Measurements from ENCODE around the gene CCDC178.
"Not testable (repeated sequence)": the region's sequence is repeated elsewhere in the genome, so short reads cannot be mapped to it uniquely, and the experiment has no call there.

CCDC178 gene

DNA sequence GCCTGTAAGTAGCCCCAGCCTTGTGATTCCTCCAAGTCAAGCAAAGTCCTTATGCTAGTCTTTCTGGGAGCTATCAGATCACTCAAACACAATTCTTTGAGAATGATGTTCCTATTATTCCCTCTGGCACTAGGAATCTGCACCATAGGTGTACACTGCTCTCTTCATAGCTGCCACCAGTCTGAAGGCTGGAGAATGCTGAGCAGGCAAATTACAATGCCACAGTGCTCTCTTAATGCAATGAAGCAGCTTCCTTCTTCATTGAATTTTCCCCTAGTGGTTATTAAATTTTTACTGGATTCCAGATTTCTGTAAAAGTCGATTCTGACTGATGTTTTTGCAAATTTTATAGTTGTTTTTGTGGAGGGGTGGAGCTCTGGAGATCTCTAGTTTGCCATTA is 84.8 kb downstream of the CCDC178 start:
- no peak for DNase-seq (ENCODE audit: extremely low read depth in 1 of 2, low read depth in 1 of 2)

DNA sequence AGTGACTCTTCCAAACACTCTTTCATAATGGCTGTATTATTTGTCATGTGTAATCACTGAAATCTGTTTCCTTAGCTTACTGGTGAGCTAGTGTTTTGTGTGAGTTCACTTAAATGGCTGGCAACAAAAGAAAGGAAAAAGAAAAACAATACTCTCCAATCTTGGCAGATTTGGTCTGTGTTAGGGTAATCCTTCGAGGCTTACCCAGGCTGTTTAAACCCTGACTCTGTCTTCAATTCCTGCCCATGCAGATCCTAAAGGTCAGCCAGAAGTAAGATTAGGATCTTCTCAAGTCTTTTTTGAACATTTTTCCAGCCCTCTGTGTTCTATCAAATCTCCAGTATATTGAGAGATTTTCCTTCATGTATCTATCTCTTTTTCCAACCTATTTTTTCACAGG is 85.3 kb downstream of the CCDC178 start:
- DNase-seq (ENCODE audit: extremely low read depth in 1 of 2, low read depth in 1 of 2): no peak

DNA sequence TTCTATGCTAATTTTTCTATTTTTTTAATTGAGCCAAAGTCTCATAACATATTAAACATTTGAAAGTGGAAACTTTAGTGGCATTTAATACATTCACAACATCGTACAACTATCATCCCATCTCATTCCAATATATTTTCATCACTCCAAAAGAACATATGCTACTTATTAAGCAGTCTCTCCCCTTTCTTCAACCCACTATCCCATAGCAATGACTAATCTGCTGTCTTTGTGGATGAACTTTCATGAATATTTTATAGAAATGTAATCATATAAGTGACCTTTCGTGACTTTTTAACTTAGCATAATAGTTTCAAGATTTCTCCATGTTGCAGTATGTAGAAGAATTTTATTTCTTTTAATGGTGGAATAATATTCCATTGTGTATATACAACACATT is 90.3 kb downstream of the CCDC178 start:
- DNase-seq (ENCODE audit: extremely low read depth in 1 of 2, low read depth in 1 of 2): no peak

DNA sequence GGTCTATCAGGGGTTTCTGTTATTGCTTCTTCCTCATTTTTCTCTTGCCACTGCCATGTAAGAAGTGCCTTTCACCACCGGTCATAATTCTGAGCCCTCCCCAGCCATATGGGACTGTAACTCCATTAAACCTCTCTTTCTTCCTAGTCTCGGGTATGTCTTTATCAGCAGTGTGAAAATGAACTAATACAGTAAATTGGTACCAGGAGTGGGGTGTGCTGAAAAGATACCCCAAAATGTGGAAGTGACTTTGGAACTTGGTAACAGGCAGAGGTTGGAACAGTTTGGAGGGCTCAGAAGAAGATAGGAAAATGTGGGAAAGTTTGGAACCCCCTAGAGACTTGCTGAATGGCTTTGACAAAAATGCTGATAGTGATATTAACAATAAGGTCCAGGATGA is 100.8 kb downstream of the CCDC178 start:
- DNase-seq (ENCODE audit: extremely low read depth in 1 of 2, low read depth in 1 of 2): not testable (repeated sequence)

DNA sequence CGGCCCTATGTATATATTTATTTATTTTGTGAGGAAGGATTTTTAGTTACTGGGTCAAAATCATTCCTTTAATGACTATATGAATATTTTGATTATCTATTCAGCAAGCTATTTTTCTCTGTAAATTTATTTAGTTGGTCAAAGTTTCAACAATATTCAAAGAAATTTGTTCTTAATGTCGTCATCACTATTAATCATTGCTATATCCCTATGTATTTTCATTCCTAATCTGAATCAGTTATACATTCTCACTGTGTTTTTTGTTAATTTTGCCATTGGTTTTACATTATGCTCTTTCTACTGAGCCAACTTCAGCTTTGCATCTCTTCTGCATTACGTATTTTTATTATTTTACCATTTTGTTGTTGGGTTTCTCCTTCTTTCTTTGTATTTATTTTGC is 105.7 kb downstream of the CCDC178 start:
- no peak for DNase-seq (ENCODE audit: extremely low read depth in 1 of 2, low read depth in 1 of 2)

DNA sequence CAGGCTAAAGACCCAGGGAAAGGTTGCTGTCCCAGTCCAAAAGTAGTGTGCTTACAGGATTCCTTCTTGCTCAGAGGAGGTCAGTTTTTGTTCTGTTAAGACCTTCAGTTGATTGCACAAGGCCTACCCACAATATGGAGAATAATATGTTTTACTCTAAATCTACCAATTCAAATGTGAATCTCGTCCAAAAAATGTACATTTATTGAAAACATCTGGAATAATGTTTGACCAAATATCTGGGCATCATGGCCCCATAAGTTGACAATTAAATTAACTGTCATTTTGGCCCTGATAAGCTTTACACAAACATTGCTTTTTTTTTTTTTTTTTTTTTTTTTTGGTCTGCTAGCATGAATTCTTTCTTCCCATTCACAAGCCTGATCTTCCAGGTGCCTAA is 109.8 kb downstream of the CCDC178 start:
- DNase-seq (ENCODE audit: extremely low read depth in 1 of 2, low read depth in 1 of 2): no peak

DNA sequence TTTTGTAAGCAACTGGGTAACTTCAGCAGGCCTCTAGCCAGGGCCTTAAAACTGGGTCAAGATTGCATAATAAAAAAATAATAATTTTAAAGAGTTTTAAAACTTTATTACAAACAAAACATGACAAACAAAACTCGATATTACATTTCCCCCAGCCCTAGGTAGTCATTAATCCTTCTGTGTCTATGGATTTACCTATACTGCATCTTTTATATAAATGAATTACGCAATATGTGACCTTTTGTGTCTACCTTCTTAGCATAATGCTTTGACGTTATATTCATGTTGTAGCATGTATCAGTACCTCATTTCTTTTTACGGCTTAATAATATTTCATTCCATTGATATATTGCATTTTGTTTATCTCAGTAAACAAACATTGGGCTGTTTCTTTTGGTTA is 113.5 kb downstream of the CCDC178 start:
- DNase-seq (ENCODE audit: extremely low read depth in 1 of 2, low read depth in 1 of 2): no peak

DNA sequence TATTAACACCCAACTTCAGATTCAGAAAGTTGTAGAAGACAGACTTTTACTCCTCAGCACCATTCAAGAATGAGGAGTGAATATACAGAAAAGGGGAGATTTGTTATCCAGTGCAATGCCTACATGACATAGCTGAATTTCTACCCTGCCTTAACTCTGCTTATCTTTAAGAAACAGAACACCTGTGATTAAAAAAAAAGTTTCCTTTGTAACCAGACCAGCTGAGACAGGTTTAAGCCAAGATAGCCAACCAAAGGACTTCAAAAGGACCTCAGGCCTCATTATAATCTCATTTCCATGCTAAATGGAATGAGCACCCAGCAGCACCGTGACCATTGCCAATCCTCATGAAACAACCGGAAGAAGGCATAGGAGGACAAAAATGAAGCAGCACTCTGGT is 122.9 kb downstream of the CCDC178 start:
- no peak for DNase-seq (ENCODE audit: extremely low read depth in 1 of 2, low read depth in 1 of 2)

DNA sequence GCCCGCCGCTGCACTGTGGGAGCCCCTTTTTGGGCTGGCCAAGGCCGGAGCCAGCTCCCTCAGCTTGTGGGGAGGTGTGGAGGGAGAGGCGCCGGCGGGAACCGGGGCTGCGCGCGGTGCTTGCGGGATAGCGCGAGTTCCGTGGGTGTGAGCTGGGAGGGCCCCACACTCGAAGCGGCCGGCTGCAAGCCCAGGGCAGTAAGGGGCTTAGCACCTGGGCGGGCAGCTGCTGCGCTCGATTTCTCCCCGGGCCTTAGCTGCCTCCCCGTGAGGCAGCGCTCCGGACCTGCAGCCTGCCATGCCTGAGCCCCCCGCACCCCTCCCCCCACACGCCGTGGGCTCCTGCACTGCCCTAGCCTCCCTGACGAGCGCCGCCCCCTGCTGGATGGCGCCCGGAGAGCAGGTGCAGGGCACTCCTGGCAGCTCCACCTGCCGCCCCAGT is 124.4 kb downstream of the CCDC178 start:
- DNase-seq (ENCODE audit: extremely low read depth in 1 of 2, low read depth in 1 of 2): no peak

DNA sequence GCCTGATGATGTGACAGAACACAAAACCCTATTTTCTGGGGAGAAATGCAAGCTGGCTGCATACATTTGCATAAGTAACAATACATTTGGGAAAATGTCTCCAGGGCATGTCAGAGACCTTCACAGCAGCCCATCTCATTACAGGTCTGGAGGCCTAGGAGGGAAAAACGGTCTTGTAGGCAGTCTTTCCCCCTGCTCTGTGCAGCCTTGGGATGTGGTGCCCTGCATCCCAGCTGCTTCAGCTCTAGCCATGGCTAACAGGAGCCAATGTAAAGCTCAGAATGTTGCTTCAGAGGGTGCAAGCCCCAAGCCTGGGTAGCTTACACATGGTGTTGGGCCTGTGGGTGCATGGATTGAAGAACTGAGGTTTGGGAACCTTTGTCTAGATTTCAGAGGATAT is 133.0 kb downstream of the CCDC178 start:
- no peak for DNase-seq (ENCODE audit: extremely low read depth in 1 of 2, low read depth in 1 of 2)

DNA sequence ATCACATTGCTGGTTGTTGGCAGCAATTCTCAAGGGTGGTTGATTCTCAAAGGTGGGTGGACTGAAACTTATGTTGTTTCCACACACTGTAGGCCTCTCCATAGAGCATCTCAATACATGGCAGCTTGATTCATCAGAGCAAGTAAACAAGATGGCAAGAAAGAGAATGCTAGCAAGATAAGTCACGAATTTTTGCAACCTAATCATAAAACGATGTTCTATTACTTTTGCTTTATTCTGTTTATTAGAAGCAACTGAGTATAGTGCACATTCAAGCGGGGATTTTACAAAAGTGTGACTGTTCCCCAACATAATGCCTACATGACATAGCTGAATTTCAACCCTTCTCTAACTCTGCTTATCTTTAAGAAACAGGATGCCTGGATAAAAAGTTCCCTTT is 136.2 kb downstream of the CCDC178 start:
- DNase-seq (ENCODE audit: extremely low read depth in 1 of 2, low read depth in 1 of 2): no peak

DNA sequence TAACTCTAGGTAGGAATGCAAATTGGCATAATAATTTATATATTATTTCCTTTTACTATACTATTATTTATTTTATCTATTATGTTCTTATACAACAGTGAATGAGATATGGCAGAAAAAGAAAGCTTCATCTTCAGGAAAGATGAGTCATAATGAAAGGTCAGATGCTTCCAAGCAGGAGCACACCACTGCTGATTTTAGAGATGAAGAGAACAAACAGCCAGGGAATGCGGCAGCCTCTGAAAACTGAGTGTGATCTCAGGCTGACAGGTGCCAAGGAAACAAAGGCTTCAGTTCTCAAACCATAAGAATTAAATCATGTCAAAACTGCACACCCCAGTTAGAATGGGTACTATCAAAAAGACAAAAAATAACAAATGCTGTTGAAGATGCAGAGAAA is 149.0 kb downstream of the CCDC178 start:
- DNase-seq (ENCODE audit: extremely low read depth in 1 of 2, low read depth in 1 of 2): no peak

DNA sequence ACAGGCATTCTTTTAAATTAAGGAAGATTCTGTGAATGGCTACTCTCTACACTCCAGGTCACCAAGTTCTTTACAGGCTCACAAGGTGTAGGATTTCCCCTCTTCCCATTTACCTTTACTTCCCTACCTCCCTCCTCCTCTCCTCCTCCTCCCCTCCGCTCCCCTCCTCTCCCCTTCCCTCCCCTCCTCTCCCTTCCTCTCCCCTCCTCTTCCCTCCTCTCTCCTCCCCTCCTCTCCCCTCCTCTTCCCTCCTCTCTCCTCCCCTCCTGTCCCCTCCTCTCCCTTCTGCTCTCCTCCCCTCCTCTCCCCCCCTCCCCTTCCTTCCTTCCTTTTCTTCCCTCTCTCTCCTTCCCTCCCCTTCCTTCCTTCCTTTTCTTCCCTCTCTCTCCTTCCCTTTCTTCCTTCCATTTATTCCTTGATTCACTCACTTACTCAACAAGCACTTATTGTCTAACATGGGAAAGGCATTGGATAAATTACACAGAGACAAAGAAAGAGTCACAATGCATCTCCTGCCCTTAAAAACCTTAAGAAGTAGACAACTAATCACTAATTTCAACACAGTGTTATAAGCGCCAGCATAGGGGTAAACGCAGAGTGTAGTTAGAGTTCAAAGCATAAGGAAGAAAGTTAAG is 152.3 kb downstream of the CCDC178 start:
- no peak for DNase-seq (ENCODE audit: extremely low read depth in 1 of 2, low read depth in 1 of 2)

DNA sequence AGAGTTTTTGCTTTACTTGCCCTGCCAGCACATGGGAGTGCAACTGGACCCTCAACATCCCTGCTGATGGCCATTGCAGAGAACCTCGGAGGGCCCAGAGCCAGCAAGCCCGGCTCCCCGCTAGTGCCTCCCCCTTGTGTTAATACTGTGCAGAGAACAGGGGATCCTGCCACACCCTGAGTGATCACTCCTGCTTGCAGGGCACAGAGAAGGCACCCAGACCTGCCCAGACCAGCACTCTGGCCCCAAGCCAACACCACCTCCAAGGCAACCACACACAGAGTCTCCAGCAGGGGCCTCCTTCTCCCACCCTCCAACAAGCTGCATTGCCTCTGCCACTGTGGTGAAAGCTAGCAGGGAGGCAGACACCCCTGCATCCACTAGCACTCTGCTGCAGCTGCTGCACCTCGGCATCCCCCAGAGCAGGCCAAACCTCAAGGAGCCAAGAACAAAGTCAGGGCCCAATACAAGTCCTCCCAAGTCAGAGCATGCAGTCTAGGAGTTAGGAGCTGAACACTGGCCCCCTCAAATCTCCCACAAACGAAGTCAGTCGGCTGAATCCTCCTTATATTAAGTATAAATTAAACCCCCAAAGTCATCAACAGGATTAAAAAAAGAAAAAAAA is 157.7 kb downstream of the CCDC178 start:
- no peak for DNase-seq (ENCODE audit: extremely low read depth in 1 of 2, low read depth in 1 of 2)

DNA sequence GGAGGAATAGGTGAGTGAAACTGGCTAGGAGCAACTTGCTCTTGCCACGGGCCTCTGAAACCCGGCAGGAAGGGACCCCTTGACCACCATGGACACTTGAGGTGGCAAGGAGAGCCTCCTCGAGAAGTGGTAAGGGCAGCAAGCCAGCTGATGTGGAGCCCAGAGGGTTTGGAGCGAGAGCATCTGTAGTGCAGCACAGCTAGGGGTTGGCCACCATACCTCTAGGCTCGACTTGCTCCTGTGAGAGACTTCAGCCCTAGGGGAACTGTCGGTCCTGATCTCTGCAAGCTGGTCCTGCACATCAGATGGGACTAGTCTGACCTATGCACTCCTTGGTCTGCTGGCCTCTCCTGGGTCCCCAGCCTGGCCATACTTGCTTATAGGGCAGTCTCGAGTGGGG is 158.4 kb downstream of the CCDC178 start:
- no peak for DNase-seq (ENCODE audit: extremely low read depth in 1 of 2, low read depth in 1 of 2)

DNA sequence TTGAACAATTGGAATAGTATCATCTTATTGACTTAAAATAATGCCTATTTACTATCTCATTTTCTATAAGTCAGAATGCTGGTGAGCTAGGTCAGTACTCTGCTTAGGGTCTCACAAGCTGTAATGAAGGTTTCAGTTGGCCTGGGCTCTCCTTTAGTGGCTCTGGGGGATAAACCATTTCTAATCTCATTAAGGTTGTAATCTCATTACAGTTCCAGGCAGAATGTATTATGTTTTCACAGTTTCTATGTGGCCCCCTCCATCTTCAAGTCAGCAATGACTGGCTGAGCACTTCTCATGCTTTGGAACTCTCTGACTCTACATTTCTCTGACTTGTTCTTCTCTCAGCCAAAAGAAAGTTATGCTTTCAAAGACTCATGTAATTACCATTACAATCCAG is 163.1 kb downstream of the CCDC178 start:
- DNase-seq (ENCODE audit: extremely low read depth in 1 of 2, low read depth in 1 of 2): no peak

DNA sequence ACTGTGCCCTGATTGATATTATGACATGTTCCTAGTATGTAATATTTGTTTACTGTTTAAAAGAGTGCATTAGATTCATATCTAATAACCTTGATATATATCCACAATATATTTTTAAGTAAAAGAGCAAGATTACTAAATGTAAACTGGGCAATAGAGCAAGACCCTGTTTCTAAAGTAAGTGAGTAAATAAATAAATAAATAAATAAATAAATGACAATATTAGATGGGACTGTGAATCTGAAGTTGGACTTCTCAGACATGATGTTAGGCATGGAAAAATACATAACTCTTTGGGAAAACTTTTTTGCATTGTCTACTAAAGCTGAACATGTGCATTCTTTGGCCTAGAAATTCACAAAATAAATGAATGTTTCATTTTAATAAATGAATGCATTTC is 164.7 kb downstream of the CCDC178 start:
- no peak for DNase-seq (ENCODE audit: extremely low read depth in 1 of 2, low read depth in 1 of 2)

DNA sequence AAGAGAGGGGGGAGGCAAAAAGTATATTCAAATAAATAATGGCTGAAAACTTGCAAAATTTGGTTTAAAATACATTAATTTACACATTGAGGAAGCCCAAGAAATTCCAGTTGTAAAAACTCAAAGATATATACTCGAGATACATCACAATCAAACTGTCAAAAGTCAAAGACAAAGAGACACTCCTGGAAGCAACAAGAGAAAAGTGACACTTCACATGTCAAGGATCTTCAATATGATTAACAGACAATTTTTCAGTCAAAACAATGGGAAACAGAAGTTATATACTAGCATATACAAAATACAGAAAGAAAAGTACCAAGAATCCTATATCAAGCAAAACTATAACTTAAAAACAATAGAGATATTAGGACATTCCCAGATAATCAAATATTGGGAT is 170.2 kb downstream of the CCDC178 start:
- no peak for DNase-seq (ENCODE audit: extremely low read depth in 1 of 2, low read depth in 1 of 2)

DNA sequence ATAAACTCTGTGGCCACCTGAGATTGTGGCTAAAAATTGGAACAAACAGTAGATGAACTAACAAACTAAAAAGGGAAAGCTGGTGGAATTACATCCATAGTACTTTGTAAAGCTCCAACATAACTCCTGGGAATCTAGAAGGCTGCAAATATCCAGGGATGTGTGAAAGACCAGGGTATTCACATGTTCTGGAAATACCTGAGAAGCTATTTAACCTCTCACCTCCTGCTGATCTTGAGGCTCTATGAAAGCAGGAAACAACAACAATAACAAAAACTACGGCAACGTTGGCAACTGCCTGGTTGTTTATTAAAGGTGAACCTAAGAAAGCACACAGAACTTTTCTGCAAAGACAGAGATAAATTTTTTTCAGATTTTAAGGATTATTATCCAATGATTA is 171.3 kb downstream of the CCDC178 start:
- DNase-seq (ENCODE audit: extremely low read depth in 1 of 2, low read depth in 1 of 2): no peak

DNA sequence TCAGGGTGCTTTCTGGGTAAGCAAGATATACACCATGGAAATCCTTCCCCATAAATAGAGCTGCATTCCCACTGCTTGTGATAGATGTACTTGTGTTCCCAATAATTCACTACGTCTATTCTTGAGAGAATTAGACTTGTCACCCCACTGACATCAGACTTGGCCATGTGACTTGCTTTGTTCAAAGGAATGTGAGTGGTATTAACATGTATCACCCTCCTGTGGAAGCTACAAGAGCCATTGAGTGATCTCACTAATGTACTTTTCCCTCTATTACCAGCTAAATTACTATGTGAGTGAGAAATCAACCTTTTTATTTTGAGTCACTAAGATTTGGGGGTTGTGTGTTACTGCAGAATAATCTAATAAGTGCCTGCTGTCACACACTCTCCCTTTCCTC is 176.0 kb downstream of the CCDC178 start:
- DNase-seq (ENCODE audit: extremely low read depth in 1 of 2, low read depth in 1 of 2): no peak

DNA sequence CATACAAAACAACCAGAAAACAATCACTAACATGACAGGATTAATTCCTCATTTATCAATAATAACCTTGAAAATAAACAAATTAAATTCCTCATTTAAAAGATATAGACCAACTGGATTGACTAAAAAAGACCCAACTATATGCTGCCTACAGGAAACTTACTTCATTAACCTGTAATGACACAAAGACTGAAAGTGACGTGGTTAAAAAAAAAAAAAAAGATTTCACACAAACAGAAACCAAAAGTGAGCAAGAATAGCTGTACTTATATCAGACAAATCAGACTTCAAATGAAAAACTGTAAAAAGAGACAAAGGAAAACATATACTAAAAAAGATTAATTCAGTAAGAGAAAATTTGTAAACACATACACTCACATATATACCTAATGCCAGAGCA is 201.2 kb downstream of the CCDC178 start:
- no peak for DNase-seq (ENCODE audit: extremely low read depth in 1 of 2, low read depth in 1 of 2)

DNA sequence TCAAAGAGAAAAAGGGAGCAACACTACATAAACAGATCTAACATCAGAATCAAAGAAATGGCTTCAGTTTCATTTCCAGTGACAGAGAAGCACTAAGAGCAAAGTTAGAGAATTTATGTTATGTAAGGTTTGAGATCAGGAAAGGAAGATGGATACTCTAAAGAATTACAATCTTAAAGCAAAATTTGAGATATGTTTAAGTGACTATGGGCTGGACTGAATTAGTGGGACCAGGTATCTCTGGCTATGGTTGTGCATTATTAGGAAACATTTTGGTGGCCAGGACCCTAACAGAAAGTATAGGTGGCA is 208.2 kb downstream of the CCDC178 start:
- DNase-seq (ENCODE audit: extremely low read depth in 1 of 2, low read depth in 1 of 2): no peak

All from stimulated activated CD8-positive, alpha-beta memory T cell treated with anti-CD3 and anti-CD28 coated beads, Interleukin-7, amount 100 ng/mL, for 48 hours (primary cell).